DOHH2 (cell line): ENCODE results near the gene NEK11.
"Not testable (repeated sequence)": the region's sequence is repeated elsewhere in the genome, so short reads cannot be mapped to it uniquely, and the experiment has no call there.

Source experiments
- H3F3A ChIP-seq: fragments of 200-600 bp; sonication (generic), shearing (Covaris generic); 2 replicates; pipeline ENCODE4 v1.6.0; 2016; ENCODE audit warnings: antibody characterized with exemption, mild to moderate bottlenecking; ENCODE audit not compliant: control insufficient read depth, insufficient read depth
- H3K27ac ChIP-seq: fragments of 200-600 bp; sonication (generic); 2 replicates; pipeline ENCODE4 v1.5.1; 2014; ENCODE audit warnings: low read depth, mild to moderate bottlenecking, low read length, moderate library complexity
- H3K27me3 ChIP-seq: fragments of 200-600 bp; sonication (generic); 2 replicates; pipeline ENCODE4 v1.6.1; 2014; ENCODE audit warnings: mild to moderate bottlenecking, low read length, mixed read lengths; ENCODE audit not compliant: control insufficient read depth
- H3K36me3 ChIP-seq: fragments of 200-600 bp; sonication (generic); 2 replicates; pipeline ENCODE4 v1.6.1; 2014; ENCODE audit warnings: mild to moderate bottlenecking, low read length, moderate library complexity, mixed read lengths; ENCODE audit not compliant: control insufficient read depth
- H3K4me1 ChIP-seq: fragments of 200-600 bp; sonication (generic); 2 replicates; pipeline ENCODE4 v1.6.1; 2014; ENCODE audit warnings: mild to moderate bottlenecking, low read length, mixed read lengths; ENCODE audit not compliant: control insufficient read depth
- H3K4me2 ChIP-seq: fragments of 200-600 bp; sonication (generic); 2 replicates; pipeline ENCODE4 v1.6.0; 2014; ENCODE audit warnings: mild to moderate bottlenecking, low read length, moderate library complexity
- H3K4me3 ChIP-seq: fragments of 200-600 bp; sonication (generic); 2 replicates; pipeline ENCODE4 v1.5.1; 2014; ENCODE audit warnings: mild to moderate bottlenecking, low read length, mixed read lengths
- H3K79me2 ChIP-seq: fragments of 200-600 bp; sonication (generic); 2 replicates; pipeline ENCODE4 v1.6.1; 2014; ENCODE audit warnings: mild to moderate bottlenecking, low read length, mixed read lengths; ENCODE audit not compliant: control insufficient read depth
- H3K9me2 ChIP-seq: fragments of 200-600 bp; sonication (generic); replicated peaks from 2 replicates; pipeline ENCODE4 v1.6.1; 2014; ENCODE audit warnings: mild to moderate bottlenecking, low read length, mixed read lengths; ENCODE audit not compliant: control insufficient read depth
- H3K9me3 ChIP-seq: fragments of 200-600 bp; sonication (generic); 2 replicates; pipeline ENCODE4 v1.6.1; 2014; ENCODE audit warnings: antibody characterized with exemption, low read length, mixed read lengths; ENCODE audit not compliant: control insufficient read depth, insufficient read depth
- H4K20me1 ChIP-seq: fragments of 200-600 bp; sonication (generic); 2 replicates; pipeline ENCODE4 v1.6.0; 2014; ENCODE audit warnings: low read depth, mild to moderate bottlenecking, antibody characterized with exemption, low read length, moderate library complexity; ENCODE audit not compliant: control insufficient read depth, insufficient read depth
- EZH2phosphoT487 ChIP-seq: fragments of 200-600 bp; sonication (generic); IDR thresholded peaks from 2 replicates; pipeline ENCODE4 v1.6.1; 2017; ENCODE audit warnings: borderline replicate concordance, mild to moderate bottlenecking, antibody characterized with exemption, low read length, moderate library complexity, mixed read lengths
- TF ChIP-seq, protein P1 (sequence below): fragments of 200-600 bp; sonication (generic); IDR thresholded peaks from one replicate; pipeline ENCODE4 v1.5.1; 2014; ENCODE audit warnings: antibody characterized with exemption, mild to moderate bottlenecking, low read depth, low read length; ENCODE audit not compliant: poor library complexity, severe bottlenecking

NEK11 gene

DNA sequence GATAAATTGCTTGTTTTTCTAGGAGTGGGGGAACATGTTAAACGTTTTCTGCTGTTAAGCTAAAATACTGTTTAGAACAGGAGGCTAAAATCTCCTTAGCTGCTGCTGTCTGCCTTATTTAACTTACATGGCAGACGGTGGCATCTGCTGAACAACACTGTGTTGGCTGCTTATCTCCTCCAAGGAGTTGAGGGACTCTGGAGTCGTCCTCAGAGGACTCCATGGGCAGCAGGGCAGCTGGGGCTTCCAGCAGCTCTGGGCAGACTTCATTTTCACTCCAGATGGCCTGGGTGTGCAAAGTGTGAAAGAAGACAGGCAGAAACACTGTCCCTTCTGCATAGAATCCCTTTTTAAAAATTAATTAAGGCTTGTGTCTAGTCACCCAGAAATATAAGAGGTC lies 302.0 kb downstream of the NEK11 start:
- Histone ChIP-seq H4K20me1 (no peaks in the 10 kb centered on the region), H3K4me1 (no peaks in the 10 kb centered on the region), H3K36me3 (no peaks in the 10 kb centered on the region), H3K27me3 (no peaks in the 10 kb centered on the region), H3K79me2 (no peaks in the 10 kb centered on the region), H3K9me2 (no peaks in the 10 kb centered on the region), H3F3A (no peaks in the 10 kb centered on the region), H3K4me3 (no peak overlapping the region), H3K27ac (no peak overlapping the region), H3K4me2 (no peak overlapping the region), H3K9me3 (no peaks in the 10 kb centered on the region)
- TF ChIP-seq, protein P1, sequence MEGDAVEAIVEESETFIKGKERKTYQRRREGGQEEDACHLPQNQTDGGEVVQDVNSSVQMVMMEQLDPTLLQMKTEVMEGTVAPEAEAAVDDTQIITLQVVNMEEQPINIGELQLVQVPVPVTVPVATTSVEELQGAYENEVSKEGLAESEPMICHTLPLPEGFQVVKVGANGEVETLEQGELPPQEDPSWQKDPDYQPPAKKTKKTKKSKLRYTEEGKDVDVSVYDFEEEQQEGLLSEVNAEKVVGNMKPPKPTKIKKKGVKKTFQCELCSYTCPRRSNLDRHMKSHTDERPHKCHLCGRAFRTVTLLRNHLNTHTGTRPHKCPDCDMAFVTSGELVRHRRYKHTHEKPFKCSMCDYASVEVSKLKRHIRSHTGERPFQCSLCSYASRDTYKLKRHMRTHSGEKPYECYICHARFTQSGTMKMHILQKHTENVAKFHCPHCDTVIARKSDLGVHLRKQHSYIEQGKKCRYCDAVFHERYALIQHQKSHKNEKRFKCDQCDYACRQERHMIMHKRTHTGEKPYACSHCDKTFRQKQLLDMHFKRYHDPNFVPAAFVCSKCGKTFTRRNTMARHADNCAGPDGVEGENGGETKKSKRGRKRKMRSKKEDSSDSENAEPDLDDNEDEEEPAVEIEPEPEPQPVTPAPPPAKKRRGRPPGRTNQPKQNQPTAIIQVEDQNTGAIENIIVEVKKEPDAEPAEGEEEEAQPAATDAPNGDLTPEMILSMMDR = no peak
- no peak for TF ChIP-seq EZH2phosphoT487

DNA sequence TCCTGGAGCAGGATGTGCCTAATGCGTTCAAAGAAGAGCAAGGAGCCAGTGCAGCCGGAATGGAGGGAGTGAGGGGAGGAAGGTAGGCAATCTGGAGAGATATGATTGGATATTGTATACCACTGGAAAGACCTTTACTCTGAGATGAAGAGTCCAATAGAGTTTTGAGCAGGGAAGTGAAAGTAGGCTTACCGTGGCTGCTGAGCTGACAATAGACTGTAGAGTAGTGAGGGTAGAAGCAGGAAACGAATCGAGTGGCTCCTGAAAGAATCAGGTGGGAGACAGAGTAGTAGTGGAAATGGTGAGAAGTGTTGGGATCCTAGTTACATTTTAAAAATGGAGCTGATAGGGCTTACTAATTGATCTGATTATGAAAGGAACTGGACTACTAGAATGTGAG lies 303.1 kb downstream of the NEK11 start:
- Histone ChIP-seq H3F3A (no peaks in the 10 kb centered on the region), H3K27me3 (no peaks in the 10 kb centered on the region), H3K4me3 (no peak overlapping the region), H3K36me3 (no peaks in the 10 kb centered on the region), H3K9me2 (no peaks in the 10 kb centered on the region), H3K79me2 (no peaks in the 10 kb centered on the region), H3K4me1 (no peaks in the 10 kb centered on the region), H3K4me2 (no peak overlapping the region), H4K20me1 (no peaks in the 10 kb centered on the region), H3K27ac (no peak overlapping the region), H3K9me3 (no peaks in the 10 kb centered on the region)
- TF ChIP-seq EZH2phosphoT487 = no peak
- TF ChIP-seq, protein P1 = no peak

DNA sequence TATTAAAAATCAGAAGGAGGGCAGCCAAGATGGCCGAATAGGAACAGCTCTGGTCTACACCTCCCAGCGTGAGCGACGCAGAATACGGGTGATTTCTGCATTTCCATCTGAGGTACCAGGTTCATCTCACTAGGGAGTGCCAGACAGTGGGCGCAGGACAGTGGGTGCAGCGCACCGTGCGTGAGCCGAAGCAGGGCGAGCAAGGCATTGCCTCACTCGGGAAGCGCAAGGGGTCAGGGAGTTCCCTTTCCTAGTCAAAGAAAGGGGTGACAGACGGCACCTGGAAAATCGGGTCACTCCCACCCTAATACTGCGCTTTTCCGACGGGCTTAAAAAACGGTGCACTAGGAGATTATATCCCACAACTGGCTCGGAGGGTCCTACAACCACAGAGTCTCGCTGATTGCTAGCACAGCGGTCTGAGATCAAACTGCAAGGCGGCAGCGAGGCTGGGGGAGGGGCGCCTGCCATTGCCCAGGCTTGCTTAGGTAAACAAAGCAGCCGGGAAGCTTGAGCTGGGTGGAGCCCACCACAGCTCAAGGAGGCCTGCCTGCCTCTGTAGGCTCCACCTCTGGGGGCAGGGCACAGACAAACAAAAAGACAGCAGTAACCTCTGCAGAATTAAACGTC lies 304.9 kb downstream of the NEK11 start:
- not testable (repeated sequence) for H3K79me2 ChIP-seq, H3F3A ChIP-seq, H3K9me3 ChIP-seq, H3K27me3 ChIP-seq, H3K36me3 ChIP-seq, H3K4me1 ChIP-seq, H3K4me2 ChIP-seq, H3K27ac ChIP-seq, H4K20me1 ChIP-seq, H3K4me3 ChIP-seq, H3K9me2 ChIP-seq

DNA sequence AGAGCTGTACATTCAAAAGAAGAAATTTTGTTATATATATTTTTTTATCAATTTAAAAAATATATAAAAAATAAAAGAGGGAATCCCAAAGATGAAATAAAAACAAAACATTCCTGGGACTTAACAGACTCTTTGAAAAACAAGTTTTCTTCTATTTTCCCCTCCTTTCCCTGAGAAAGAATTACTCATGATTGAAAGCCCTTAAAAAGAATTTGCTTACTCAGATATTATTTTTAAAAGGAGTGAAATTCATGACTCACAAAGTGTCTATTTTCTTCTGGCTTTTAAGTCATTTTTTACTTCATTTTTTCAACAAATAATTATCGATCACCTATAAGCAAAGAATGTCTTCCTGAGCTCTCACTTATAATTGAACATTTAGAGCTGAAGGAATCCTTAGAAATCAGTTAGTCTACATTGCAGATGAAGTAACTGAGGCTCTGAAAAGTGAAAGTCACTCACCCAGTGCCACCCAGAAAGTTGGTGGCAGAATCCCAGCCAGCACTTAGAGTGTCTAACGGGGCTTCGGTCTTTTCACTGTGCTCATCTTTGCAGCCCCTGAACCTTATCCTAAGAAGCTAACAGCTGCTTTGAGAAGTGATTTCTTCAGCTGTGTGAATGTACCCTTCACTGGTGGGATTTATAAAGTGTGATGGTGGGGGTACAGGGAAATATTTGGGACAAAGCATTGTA lies 312.4 kb downstream of the NEK11 start:
- no peaks in the 10 kb centered on the region for H3F3A ChIP-seq
- no peaks in the 10 kb centered on the region for H3K79me2 ChIP-seq
- TF ChIP-seq, protein P1 = no peak
- no peak for TF ChIP-seq EZH2phosphoT487
- no peaks in the 10 kb centered on the region for H3K9me2 ChIP-seq
- H3K27me3 ChIP-seq = no peaks in the 10 kb centered on the region
- no peaks in the 10 kb centered on the region for H3K4me1 ChIP-seq
- no peaks in the 10 kb centered on the region for H4K20me1 ChIP-seq
- H3K36me3 ChIP-seq = no peaks in the 10 kb centered on the region
- H3K4me2 ChIP-seq = no peak overlapping the region
- H3K4me3 ChIP-seq = no peak overlapping the region
- H3K9me3 ChIP-seq = no peaks in the 10 kb centered on the region
- no peak overlapping the region for H3K27ac ChIP-seq
